Tibial nerve (tissue), 4 donors: ENCODE results near the gene PFKFB4. TPM values are rescaled to one million over a fixed set of nuclear protein-coding genes. Genes with fewer than 3 reads are reported as not detected.

Experiments used
- DNase-seq, 2 donors: peaks; one replicate each; pipeline ENCODE4 v3.0.0-alpha.2; 2019; ENCODE audit warnings: low spot score in 2 of 2
- H3K27ac ChIP-seq, 4 donors: fragments of 200-600 bp; sonication (generic) in 3 of 4; one replicate each; pipeline ENCODE4 v1.5.1; 2017 to 2019; ENCODE audit warnings: mild to moderate bottlenecking in 1 of 4
- H3K27me3 ChIP-seq, 2 donors: fragments of 200-600 bp; sonication (generic) in 1 of 2; one replicate each; pipeline versions ENCODE4 v1.5.1 to v1.6.0; 2017 to 2019
- H3K36me3 ChIP-seq, 3 donors: fragments of 200-600 bp; sonication (generic); one replicate each; pipeline ENCODE4 v1.5.1; 2018 to 2019
- H3K4me1 ChIP-seq, 4 donors: fragments of 200-600 bp; sonication (generic) in 3 of 4; one replicate each; pipeline ENCODE4 v1.5.1; 2017 to 2019
- H3K4me3 ChIP-seq, 4 donors: fragments of 200-600 bp; sonication (generic) in 3 of 4; one replicate each; pipeline ENCODE4 v1.5.1; 2017 to 2019; ENCODE audit warnings: mild to moderate bottlenecking in 1 of 4, moderate library complexity in 1 of 4
- H3K9me3 ChIP-seq, 4 donors: fragments of 200-600 bp; sonication (generic) in 3 of 4; one replicate each; pipeline ENCODE4 v1.5.1; 2017 to 2019
- EP300 ChIP-seq, 2 donors: sonication (generic); formaldehyde crosslinking; IDR thresholded peaks; one replicate each; pipeline ENCODE4 v1.6.1; 2017; ENCODE audit warnings: antibody characterized with exemption in 2 of 2, mild to moderate bottlenecking in 1 of 2
- POLR2A ChIP-seq, 2 donors: fragments of 450-650 bp; IDR thresholded peaks; one replicate each; pipeline ENCODE4 v1.6.1; 2017; ENCODE audit warnings: antibody characterized with exemption in 2 of 2, mild to moderate bottlenecking in 2 of 2, moderate library complexity in 2 of 2
- WGBS, 2 donors: methylation state at CpG; one replicate each; pipeline ENCODE4 v1.1.5; 2018; 5-methylcytosine and 5-hydroxymethylcytosine counted together
- total RNA-seq, 4 donors: library from RNA; depleted of rRNA; stranded (reverse); fragments of >200 nt; gene quantifications; one replicate each; pipeline ENCODE4 v1.1.0, GENCODE V29; 2016
- TF ChIP-seq, protein P1 (sequence below), 5 experiments: fragments of 200-600 bp in 3 of 5; fragments of 450-650 bp in 2 of 5; sonication (generic) in 3 of 5; IDR thresholded peaks; one replicate each; pipeline ENCODE4 v1.5.1; 2016 to 2019; ENCODE audit warnings: antibody characterized with exemption in 5 of 5, mild to moderate bottlenecking in 3 of 5, moderate library complexity in 2 of 5

The PFKFB4 gene
- total RNA-seq, 4 donors from 2014 or later: 2.2 to 9.0 (median 7.6) TPM

DNA sequence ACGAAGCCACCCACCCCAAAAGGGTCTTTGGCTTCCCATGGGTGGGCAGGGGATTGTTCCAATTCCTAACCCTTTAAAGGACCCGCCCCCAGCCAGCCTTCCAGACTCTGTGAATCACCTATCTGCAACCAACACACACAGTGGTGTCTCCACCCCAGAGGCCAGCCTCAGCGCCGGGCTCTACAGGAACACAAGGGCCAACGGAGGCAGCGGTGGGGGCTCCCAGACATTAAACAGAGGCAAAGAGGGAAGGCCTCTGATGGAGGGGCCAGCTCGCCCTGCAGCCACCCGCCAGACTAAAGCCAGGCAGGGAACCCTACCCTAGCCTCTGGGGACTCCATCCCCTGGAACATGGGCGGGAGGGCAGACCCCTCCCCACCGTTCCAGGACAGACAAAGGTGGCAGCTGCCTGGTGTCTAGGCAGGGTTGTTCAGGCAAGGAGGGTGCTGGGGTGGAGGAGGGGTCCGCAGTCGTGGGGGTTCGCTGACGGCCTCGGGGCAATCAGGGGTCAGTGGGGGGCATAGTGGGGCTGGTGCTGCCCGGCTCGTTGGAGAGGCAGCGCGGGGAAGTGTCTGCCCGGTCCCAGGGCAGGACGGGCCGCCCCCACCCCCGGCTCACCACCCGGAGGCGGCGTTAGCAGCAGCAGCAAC is 53.1 kb downstream of the PFKFB4 start:
- H3K9me3 ChIP-seq: peaks cover 0 to 2% (median 0%) of the 10 kb centered on the region in 4 donors
- H3K4me1 ChIP-seq: peaks cover 0 to 37% (median 20%) of the 10 kb centered on the region in 4 donors
- peaks cover 0 to 27% (median 0%) of the 10 kb centered on the region in 3 donors for H3K36me3 ChIP-seq
- peak overlapping the region; percentile 69 to 95 (median 95) for H3K27ac ChIP-seq
- H3K27me3 ChIP-seq: no peaks in the 10 kb centered on the region
- peak; percentile 43 to 50 for DNase-seq
- H3K4me3 ChIP-seq: peak overlapping the region; percentile 53 to 75 (median 70)
- 6 to 8% methylated on average over 10 to 26 of the region's 26 CpGs for WGBS, 2 donors
- TF ChIP-seq, protein P1, sequence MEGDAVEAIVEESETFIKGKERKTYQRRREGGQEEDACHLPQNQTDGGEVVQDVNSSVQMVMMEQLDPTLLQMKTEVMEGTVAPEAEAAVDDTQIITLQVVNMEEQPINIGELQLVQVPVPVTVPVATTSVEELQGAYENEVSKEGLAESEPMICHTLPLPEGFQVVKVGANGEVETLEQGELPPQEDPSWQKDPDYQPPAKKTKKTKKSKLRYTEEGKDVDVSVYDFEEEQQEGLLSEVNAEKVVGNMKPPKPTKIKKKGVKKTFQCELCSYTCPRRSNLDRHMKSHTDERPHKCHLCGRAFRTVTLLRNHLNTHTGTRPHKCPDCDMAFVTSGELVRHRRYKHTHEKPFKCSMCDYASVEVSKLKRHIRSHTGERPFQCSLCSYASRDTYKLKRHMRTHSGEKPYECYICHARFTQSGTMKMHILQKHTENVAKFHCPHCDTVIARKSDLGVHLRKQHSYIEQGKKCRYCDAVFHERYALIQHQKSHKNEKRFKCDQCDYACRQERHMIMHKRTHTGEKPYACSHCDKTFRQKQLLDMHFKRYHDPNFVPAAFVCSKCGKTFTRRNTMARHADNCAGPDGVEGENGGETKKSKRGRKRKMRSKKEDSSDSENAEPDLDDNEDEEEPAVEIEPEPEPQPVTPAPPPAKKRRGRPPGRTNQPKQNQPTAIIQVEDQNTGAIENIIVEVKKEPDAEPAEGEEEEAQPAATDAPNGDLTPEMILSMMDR (IDR thresholded peaks at IDR 0.05): no peak
- no peak for TF ChIP-seq POLR2A (IDR thresholded peaks at IDR 0.05)

DNA sequence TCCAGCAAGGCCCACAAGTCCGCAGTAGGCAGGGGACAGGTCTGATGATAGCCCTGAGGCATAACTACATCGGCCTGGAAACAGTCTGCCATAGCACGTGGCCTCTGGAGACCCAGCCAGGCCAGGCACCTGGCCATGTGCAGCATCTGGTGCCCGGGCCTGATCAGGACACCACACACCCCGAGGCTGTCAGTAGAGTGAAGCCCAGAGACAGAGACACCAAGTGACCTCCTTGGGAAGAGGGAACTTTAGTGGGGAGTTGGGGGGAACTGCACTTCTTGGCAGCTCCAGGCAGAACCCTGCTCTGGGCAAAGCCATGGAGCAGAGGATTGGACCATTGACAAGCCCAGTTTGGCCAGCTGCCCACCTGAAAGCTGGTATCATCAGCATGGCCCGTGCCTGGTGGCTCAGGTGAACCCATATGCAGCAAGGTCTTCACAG is 53.9 kb downstream of the PFKFB4 start:
- H3K27me3 ChIP-seq: no peaks in the 10 kb centered on the region
- WGBS, 2 donors: 59 to 61% methylated on average over 3 to 6 of the region's 6 CpGs
- DNase-seq: peak; percentile 28 to 29
- TF ChIP-seq EP300 (IDR thresholded peaks at IDR 0.05) (no peak), POLR2A (IDR thresholded peaks at IDR 0.05) (no peak)
- TF ChIP-seq, protein P1 (IDR thresholded peaks at IDR 0.05): no peak
- H3K4me3 ChIP-seq: peak overlapping the region in 2 of 4 donors; percentile 71 to 75
- H3K36me3 ChIP-seq: peaks cover 0 to 35% (median 0%) of the 10 kb centered on the region in 3 donors
- peak overlapping the region; percentile 69 to 95 (median 95) for H3K27ac ChIP-seq
- peaks cover 0 to 6% (median 0%) of the 10 kb centered on the region in 4 donors for H3K9me3 ChIP-seq
- peaks cover 0 to 37% (median 20%) of the 10 kb centered on the region in 4 donors for H3K4me1 ChIP-seq

DNA sequence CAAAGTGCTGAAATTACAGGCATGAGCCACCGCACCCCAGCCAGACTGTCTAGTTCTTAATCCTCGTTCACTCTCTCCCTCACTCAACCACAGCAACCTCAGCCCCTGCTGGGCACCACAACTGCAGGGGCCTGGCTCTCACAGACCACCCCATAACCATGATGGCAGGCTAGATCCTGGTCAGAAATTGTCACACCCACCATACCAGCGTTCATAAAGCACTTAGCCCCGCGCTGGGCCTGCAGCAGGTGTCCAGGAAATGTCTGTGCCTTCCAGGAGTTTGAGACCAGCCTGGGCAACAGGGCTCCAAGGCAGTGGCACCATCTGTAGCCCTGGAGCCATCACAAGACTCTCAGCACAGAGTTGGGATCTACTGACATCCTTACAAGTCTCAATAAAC is 54.5 kb downstream of the PFKFB4 start:
- no peak for DNase-seq
- TF ChIP-seq POLR2A (IDR thresholded peaks at IDR 0.05): no peak
- H3K27ac ChIP-seq: peak overlapping the region in 3 of 4 donors; percentile 95

DNA sequence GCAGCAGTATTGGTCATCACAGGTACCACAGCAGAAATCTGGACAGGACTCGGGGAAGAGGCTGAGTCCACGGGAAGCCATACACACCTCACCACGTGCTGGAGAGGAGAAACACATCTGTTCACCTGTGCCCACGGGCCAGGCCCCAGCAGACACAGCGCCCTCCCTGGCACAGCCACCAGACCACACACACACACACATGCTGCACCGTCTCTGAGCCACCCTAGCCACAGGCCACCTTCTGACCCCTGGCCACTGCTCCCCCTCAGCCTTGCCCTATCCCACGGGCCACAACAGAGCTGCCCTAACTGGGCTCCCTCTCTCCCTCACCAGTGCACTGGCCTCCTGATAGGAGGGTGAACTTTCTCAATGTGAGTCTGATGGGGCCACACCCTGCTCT is 55.4 kb downstream of the PFKFB4 start:
- Histone ChIP-seq H3K9me3 (peaks cover 0 to 6% (median 0%) of the 10 kb centered on the region in 4 donors), H3K4me3 (no peak overlapping the region), H3K27ac (peak overlapping the region in 1 of 4 donors; percentile 95), H3K4me1 (peaks cover 0 to 37% (median 20%) of the 10 kb centered on the region in 4 donors), H3K36me3 (peaks cover 0 to 50% (median 0%) of the 10 kb centered on the region in 3 donors), H3K27me3 (no peaks in the 10 kb centered on the region)
- 72 to 79% methylated on average over 5 to 6 of the region's 7 CpGs for WGBS, 2 donors
- TF ChIP-seq, protein P1 (IDR thresholded peaks at IDR 0.05): no peak
- TF ChIP-seq EP300 (IDR thresholded peaks at IDR 0.05) (no peak), POLR2A (IDR thresholded peaks at IDR 0.05) (no peak)
- no peak for DNase-seq

More for the DNA sequence above, 54.5 kb downstream of the PFKFB4 start:
- Histone ChIP-seq H3K27me3 (no peaks in the 10 kb centered on the region), H3K9me3 (peaks cover 0 to 6% (median 0%) of the 10 kb centered on the region in 4 donors), H3K4me1 (peaks cover 0 to 37% (median 20%) of the 10 kb centered on the region in 4 donors), H3K4me3 (no peak overlapping the region), H3K36me3 (peaks cover 0 to 41% (median 0%) of the 10 kb centered on the region in 3 donors)
- 80 to 82% methylated on average over 5 of the region's 5 CpGs for WGBS, 2 donors

DNA sequence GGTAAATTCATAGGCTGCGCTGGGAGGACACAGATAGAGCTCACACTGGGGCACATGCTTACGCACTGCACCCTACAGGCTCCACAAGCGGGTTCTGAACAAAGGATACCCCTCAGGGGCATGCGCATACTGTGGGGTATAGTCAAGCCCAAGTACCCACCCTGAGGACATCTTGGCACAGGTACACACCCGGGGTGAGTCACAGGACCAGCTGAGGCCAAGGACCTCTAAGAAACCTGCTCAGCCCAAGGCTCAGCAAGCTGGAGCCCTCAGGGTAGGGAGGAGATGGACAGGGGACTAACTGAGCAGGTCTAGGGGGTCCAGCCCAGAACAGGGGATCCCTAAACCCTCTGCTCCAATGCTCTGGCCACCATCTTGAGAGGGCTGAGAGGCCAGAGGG is 55.9 kb downstream of the PFKFB4 start:
- TF ChIP-seq, protein P1 (IDR thresholded peaks at IDR 0.05): no peak
- TF ChIP-seq POLR2A (IDR thresholded peaks at IDR 0.05) (no peak), EP300 (IDR thresholded peaks at IDR 0.05) (no peak)
- H3K27me3 ChIP-seq: no peaks in the 10 kb centered on the region
- 98% methylated on average over 5 of the region's 5 CpGs; no CpG with 5 or more reads in 1 of the 2 donors for WGBS, 2 donors
- peaks cover 0 to 55% (median 0%) of the 10 kb centered on the region in 3 donors for H3K36me3 ChIP-seq
- peaks cover 0 to 6% (median 0%) of the 10 kb centered on the region in 4 donors for H3K9me3 ChIP-seq
- no peak for DNase-seq
- H3K4me3 ChIP-seq: no peak overlapping the region
- peaks cover 0 to 37% (median 20%) of the 10 kb centered on the region in 4 donors for H3K4me1 ChIP-seq
- no peak overlapping the region for H3K27ac ChIP-seq
